NOMO-1 treated with dmso at 0.1 percent for 144 hours (cell line): ENCODE measurements around the gene CP.

Experiments
- DNase-seq: peaks from one replicate; lab custom pipeline; 2025; ENCODE audit not compliant: unreplicated experiment; lab: John Stamatoyannopoulos, UW

CP gene

DNA sequence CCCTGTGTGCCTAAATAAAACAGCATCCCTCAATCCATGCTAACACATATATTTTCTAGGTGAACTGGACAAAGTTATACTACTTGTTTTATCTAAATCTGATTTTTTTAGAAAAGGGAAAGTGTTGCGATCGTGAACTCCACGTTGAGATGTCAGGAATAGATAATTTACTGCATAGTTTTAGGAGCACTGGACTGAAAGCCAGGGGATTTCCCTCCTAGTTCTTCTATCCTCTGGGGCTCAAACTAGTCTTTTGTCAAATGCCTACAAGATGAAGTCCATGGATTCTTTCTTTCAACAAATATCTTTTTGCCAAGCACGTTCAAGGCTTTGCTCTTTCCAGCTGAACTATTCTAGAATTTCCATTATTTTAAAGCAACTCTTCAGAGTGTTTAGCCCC, 92.8 kb downstream of the CP start:
- no peak for DNase-seq

- DNase-seq: no peak
These were observed 98.7 kb downstream of the CP start for GRCh38 chr3:149122721-149123578.
